Right kidney (tissue), 1 donor: ENCODE measurements around the gene EIF3A.

Source experiments
- DNase-seq: peaks from one replicate; pipeline ENCODE4 v3.0.0-alpha.2; 2016

The EIF3A gene

GRCh38 chr10:119003572-119004289, 76.9 kb downstream of the EIF3A start:
- DNase-seq: no peak

GRCh38 chr10:119001717-119002500, 78.7 kb downstream of the EIF3A start:
- no peak for DNase-seq

GRCh38 chr10:118998183-118998582, 82.4 kb downstream of the EIF3A start:
- DNase-seq: no peak

GRCh38 chr10:118997379-118997778, 83.2 kb downstream of the EIF3A start:
- DNase-seq: no peak

GRCh38 chr10:118995739-118996138, 84.9 kb downstream of the EIF3A start:
- no peak for DNase-seq

GRCh38 chr10:118994321-118994720, 86.3 kb downstream of the EIF3A start:
- no peak for DNase-seq

GRCh38 chr10:118993214-118993613, 87.4 kb downstream of the EIF3A start:
- no peak for DNase-seq

- DNase-seq: no peak
Measured at GRCh38 chr10:118992496-118992895, 88.1 kb downstream of the EIF3A start.

- DNase-seq: no peak
Measured at GRCh38 chr10:118990326-118990725, 90.3 kb downstream of the EIF3A start.

GRCh38 chr10:118986815-118987790, 93.5 kb downstream of the EIF3A start:
- DNase-seq: no peak

GRCh38 chr10:118985576-118985975, 95.0 kb downstream of the EIF3A start:
- no peak for DNase-seq
